COLO829 (cell line): Measurements from ENCODE around the gene UQCR10.

Experiments
- DNase-seq: peaks from one replicate; pipeline ENCODE4 v3.0.0; 2012; ENCODE audit warnings: low spot score

UQCR10 gene

DNA sequence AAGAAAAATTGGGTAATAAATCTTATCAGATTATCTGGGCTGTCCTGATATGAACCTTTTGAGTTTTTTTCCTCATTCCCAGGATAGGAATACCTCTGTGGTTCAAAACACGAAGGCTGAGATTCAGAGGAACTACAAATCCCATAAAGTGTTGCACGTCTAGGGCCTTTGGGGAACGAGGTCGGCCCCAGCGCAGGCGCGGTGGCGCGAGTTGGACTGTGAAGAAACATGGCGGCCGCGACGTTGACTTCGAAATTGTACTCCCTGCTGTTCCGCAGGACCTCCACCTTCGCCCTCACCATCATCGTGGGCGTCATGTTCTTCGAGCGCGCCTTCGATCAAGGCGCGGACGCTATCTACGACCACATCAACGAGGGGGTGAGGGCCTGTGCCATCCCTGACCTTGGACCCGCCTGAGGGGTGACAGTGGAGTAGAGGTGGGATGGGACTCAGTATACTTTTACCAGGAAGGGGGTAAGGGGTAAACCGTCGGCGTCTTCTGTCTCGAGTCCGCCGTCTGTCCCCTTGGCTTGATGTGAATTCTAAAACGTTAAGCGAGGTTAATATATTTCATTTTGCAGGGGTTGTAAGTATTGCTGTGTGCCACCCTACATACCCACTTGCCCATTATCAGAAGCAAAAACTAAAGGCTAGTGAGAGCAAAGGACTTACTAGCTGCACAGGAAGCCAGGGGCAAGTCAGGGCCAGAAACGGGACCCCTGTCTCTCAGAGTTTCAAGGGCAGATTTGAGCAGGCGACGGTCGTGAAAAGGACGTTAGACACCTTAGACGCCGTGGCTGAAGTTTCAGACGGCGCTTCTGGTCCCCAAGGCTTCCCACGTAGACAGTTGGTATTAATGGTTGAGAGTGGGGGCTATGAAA lies at the start of gene UQCR10:
UQCR10 (plus strand) TSS at position 199 of the 881 bp plus-strand sequence; CDS start at position 229, 30 bp downstream.
- peak; percentile 97 for DNase-seq

GRCh38 chr22:29717789-29718188 lies 49.4 kb upstream of the UQCR10 start:
- no peak for DNase-seq

GRCh38 chr22:29718949-29719898 lies 47.9 kb upstream of the UQCR10 start:
- DNase-seq = no peak

GRCh38 chr22:29719899-29720645 lies 47.1 kb upstream of the UQCR10 start, which contains the start of gene CABP7:
Gene CABP7, plus strand, starts transcription at chr22:29720003. Its CDS starts 422 bp downstream, at chr22:29720425.
- no peak for DNase-seq

DNA sequence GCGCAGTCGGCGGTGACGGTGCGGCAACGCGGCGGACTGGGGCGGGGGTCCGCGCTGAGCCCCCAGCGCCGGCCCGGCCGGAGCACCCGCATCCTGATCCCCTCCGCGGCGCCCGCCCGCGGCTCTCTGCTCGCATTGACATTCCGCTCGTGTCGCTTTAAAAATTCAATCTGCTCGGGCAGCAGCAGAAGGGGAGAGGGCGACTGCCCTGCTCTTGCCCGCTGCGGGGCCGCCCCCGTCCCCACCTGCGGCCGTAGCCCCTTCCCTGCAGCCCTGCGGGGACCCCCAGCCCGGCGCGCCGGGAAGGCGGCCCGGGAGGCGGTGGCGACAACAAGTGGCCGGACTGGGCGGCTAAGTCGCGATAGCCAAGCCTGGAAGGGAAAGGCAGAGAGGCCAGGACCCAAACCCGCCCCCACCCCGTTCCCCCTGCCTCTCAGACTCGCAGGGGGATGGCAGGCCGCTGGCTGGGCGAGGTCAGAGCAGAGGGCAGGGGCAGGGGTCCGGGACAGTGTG lies 46.3 kb upstream of the UQCR10 start:
- no peak for DNase-seq

GRCh38 chr22:29722151-29722550 lies 45.0 kb upstream of the UQCR10 start:
- no peak for DNase-seq

- DNase-seq = no peak
Observed at GRCh38 chr22:29722587-29722986, 44.6 kb upstream of the UQCR10 start.

GRCh38 chr22:29723766-29724165 lies 43.4 kb upstream of the UQCR10 start:
- no peak for DNase-seq

DNA sequence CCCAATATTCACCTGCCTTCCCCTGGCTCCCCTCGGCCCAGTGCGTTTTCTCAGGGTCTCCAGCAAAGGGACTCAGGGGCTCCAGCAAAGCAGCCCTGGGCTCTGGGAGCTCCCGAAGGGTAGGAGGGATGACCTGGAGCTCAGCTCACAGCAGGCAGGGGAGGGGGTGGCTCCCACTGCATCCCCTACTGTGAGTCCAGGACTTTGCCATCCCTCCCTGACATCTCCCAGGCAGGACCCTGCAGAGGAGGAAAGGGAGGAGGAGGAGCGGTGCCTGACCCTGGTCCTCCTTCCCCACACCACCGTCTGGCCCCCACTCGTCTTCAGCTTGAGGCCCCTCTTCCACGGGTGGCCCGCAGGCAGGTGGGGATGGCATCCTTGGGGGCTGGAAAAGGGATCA lies 42.3 kb upstream of the UQCR10 start:
- no peak for DNase-seq

GRCh38 chr22:29726106-29726505 lies 41.1 kb upstream of the UQCR10 start:
- DNase-seq = no peak

- DNase-seq = no peak
Observed at GRCh38 chr22:29726512-29727130, 40.5 kb upstream of the UQCR10 start.

DNA sequence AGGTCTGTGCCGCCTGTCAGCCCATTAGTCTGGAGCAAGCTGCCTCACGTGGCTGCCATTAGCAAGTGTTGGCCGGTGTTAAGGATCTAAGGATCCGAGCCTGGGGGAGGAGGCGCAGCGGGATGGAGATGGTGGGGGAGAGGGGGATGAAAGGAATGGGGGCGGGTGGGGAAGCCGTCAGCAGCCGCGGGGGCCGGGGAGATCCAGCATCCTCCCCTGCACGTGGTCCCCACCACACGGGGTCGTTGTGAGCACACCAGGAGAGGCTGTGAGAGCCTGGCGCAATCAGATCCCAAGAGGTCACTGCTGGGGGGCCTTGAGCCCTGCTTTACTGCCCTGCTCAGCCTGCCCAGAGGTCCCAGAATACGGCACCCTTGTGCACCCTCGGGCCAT lies 40.0 kb upstream of the UQCR10 start:
- no peak for DNase-seq

DNA sequence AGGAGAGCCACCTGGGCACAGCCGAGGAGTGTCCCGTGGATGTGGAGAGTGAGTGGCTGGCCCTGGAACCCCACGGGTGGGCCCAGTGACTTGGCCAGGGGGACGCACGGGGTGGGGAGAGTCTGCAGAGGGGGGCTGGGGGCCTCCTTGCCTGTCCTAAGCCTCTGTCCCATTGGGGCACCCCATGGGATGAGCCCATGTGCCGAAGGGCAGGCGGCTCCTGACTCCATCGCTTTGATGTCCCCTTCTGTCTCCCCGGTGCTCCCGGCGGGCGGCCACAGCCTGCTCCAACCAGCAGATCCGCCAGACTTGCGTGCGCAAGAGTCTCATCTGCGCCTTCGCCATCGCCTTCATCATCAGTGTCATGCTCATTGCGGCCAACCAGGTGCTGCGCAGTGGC lies 38.0 kb upstream of the UQCR10 start:
- DNase-seq = no peak

- DNase-seq = no peak
Observed at GRCh38 chr22:29731058-29731850, 35.9 kb upstream of the UQCR10 start.

DNA sequence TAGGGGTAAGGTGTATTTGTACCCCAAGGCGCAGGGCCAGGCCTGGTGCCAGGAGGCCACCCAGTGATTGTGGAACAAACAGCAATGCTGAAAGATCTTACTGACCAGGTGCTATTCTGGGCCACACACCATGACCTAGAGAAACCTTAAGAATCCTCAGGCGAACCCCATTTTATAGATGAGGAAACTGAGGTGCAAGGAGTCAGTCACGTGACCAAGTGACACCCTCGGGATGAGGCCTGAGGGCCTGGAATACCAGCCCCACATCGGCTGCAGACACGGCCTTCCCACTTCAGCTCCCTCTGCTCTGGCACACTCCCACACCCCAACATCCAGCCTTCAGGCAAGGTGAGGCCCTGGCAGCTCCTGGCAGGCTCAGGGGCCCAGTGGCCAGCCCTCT lies 34.3 kb upstream of the UQCR10 start:
- no peak for DNase-seq

DNA sequence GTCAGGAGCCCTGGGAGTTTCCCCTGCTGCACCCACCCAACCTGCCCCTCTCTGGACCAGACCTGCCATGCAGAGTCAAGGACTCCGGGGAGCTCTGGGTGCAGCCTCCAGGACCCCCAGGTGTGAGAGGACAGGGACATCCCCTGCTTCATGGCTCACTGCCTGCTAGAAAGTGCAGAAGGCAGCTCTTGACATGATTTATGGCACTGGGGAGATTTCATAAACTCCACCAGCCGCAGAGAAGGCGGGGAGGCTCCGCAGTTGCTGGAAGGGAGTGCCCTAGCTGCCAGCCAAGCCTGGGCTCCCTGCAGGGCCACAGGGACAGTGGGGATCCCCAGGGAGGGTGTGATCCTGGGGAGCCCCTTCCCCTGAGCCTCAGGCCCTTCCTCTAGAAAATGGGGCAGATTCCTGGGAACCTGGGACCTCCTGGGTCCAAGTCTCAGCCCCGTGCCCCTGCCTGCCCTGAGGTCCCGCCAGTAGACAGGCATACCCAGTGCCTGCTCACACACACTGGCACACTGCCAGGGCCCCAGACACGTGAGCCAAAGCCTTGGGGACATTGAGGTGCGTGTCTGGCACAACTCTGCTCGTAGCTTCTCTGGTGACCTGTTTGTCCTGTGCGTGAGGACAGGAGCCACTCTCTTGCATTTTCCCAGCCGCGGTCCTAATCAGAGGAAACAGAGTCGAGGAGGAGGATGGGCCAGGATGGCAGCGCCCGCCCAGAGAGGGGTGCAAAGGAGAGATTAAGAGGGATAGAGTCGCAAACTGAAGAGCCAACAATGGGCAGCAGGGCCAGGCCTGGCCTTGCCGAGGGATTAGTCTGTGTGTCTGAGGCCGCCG lies 33.6 kb upstream of the UQCR10 start:
- DNase-seq = no peak

DNA sequence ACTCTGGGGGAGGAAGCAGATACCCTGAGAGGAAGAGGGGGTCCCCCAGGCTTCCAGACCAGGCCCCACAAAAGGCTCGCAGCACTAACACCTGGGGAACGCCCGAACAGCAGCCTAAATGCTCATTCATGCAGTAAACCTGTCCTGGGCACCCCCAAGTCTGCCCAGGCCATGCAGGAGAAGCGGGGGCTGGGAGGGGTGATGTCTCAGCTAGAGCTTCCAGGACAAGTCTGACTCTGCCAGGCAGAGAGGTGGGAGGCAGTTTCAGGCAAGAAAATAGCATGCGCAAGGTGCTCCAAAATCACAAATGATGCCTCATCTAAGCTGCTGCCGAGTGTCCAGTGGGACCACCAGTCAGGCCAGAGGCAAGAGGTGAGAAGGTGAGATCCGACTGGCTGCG lies 32.8 kb upstream of the UQCR10 start:
- no peak for DNase-seq

GRCh38 chr22:29734838-29735237 lies 32.3 kb upstream of the UQCR10 start:
- DNase-seq = no peak

DNA sequence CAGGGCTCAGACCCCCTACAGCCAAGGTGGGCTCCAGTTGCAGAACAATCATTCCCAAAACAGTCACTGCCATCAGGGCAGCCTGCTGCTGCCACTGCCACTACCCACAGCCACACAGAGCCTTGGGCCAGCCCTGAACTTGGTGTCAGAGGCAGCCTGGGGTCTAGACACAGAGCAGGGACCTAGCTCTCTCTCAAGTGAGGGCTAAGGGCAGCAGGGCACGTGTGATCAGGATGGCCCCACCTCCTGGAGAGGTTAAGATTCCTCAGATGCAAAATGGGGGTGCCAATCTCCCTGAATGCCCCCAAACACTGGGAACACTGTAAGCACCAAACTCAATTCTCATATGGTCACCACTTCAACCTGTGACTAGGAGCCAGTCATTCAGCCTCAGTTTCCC lies 31.8 kb upstream of the UQCR10 start:
- no peak for DNase-seq
